ENCODE measurements around the gene XRCC4. TPM values are rescaled to one million over a fixed set of nuclear protein-coding genes. Genes with fewer than 3 reads are reported as not detected.

Gene XRCC4
- total RNA-seq, 1 experiment from 2014 or later = 22.9 TPM

DNA sequence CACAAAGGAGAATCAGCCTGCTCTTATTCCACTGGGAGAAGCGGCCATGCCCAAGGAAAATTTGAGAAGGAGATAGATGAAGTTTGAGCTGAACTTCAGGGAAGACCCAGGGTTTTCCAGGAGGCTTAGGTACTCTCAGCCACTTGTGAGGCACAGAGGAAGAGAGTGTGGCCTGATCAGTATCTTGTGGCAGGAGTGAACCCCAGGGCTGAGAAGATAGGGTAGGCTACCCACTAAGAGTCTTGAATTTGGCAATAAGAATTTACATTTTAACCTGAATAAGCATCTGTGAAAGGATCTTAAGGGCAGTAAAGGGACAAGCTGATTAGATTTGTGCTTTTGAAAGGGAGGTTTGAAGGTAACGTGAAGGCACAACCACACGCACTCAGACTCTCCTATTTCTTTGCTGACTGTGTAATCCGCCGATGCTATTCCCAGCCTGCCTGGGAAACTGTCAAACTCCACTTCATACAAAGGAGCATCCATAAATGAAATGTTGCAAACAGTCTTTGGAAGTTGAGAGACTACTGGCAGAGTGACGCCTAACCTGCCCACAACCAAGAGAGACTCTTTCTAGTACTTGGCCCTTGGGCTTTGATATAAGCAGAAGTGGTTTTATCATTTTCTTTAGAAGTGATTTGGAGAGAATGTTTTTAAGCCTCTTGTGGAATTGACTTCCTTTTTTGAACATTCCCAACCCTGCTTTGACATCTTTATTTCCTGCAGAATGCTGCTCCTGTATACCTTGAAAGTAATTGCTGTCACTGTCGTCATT, 286.0 kb downstream of the XRCC4 start:
- Histone ChIP-seq H3K36me3 (no peaks in the 10 kb centered on the region), H3K27me3 (no peaks in the 10 kb centered on the region), H3K4me1 (no peaks in the 10 kb centered on the region; the same call in 1 of the 2 replicates), H3K4me3 (no peak overlapping the region), H3K27ac (no peak overlapping the region), H3K9me3 (replicated peaks) (no peaks in the 10 kb centered on the region)
- no peak for DNase-seq

DNA sequence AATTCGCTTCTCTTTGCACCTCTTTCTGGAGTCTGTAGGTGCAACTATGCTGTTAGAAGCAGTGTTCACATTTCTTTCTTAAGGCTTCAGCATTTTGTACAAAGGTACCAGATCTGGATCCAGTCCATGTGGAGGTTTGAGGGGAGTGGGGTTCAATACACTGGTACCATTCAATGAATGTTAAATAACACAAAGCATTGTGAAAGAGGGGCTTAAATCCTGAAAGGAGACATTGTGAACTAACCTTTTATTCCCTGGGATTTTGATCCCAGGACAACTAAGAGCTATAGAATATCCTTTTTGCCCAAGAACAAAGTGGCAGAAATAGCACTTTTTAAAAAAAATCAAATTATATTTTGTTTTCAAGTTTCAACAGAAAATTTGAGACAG, 286.5 kb downstream of the XRCC4 start:
- Histone ChIP-seq H3K27ac (no peak overlapping the region), H3K4me3 (no peak overlapping the region), H3K36me3 (no peaks in the 10 kb centered on the region), H3K9me3 (replicated peaks) (no peaks in the 10 kb centered on the region), H3K4me1 (no peaks in the 10 kb centered on the region; the same call in 1 of the 2 replicates), H3K27me3 (no peaks in the 10 kb centered on the region)
- no peak for DNase-seq

DNA sequence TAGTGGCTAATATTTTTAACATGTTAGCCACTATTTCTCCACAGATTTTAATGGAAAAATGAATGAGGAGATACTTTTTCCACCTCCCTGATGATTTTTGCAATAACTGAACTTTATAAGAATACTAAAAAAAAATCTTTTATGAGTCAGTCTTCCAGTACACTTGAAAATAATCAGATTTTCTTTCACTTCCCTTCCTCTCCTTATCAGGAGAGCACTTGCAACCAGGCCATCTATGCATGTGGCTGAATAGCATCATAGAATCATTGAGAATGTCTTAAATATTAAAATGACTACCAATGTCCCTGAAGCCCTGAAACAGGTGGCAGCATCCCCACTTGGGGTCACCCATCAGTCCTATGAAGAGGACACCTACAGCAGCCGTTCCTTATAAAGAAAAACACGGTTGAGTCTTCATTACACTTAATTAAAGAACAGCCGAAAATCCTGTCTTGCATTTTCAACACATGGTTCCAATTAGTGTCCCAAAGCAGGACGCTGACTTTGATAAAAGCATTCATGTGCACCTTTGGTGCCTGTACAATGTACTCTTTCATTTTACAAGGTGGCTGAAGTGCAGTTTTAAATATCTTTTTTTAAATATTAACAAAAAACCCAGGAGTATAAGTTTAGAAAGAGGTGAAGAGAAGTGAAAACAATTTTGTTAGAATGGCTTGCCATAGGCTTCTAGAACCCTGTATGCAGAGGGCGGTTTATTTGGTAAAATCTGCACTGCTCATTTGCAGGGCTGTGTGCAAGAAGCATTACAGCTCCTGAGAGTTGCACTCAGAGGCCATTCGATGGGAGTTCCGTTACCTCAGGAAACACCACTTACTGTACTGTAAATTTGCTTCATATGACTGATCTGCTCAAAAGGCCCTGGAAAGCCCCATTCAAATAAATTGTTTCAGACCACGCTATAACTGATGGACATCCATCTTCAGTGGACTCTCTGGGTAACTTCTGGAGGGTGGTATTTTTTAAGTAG, 287.3 kb downstream of the XRCC4 start:
- Histone ChIP-seq H3K36me3 (no peaks in the 10 kb centered on the region), H3K4me1 (no peaks in the 10 kb centered on the region; the same call in 1 of the 2 replicates), H3K27me3 (no peaks in the 10 kb centered on the region), H3K27ac (no peak overlapping the region), H3K4me3 (no peak overlapping the region), H3K9me3 (replicated peaks) (no peaks in the 10 kb centered on the region)
- no peak for DNase-seq

GRCh38 chr5:83368319-83368718, 291.0 kb downstream of the XRCC4 start:
- H3K4me3 ChIP-seq = no peak overlapping the region
- H3K4me1 ChIP-seq = no peaks in the 10 kb centered on the region; the same call in 1 of the 2 replicates
- H3K36me3 ChIP-seq = no peaks in the 10 kb centered on the region
- H3K27me3 ChIP-seq = no peaks in the 10 kb centered on the region
- no peak overlapping the region; the same call in 1 of the 2 replicates for H3K27ac ChIP-seq
- no peaks in the 10 kb centered on the region for H3K9me3 ChIP-seq (replicated peaks)
- peak; percentile 71 to 81 for DNase-seq

- H3K4me1 ChIP-seq = no peaks in the 10 kb centered on the region; the same call in 1 of the 2 replicates
- no peaks in the 10 kb centered on the region for H3K27me3 ChIP-seq
- H3K9me3 ChIP-seq (replicated peaks) = no peaks in the 10 kb centered on the region
- H3K4me3 ChIP-seq = no peak overlapping the region
- no peaks in the 10 kb centered on the region for H3K36me3 ChIP-seq
- no peak for DNase-seq
- no peak overlapping the region; the same call in 1 of the 2 replicates for H3K27ac ChIP-seq
Measured at GRCh38 chr5:83368835-83369234, 291.5 kb downstream of the XRCC4 start.

GRCh38 chr5:83370957-83371356, 293.6 kb downstream of the XRCC4 start:
- Histone ChIP-seq H3K4me3 (no peak overlapping the region), H3K4me1 (no peaks in the 10 kb centered on the region; the same call in 1 of the 2 replicates), H3K27me3 (no peaks in the 10 kb centered on the region), H3K9me3 (replicated peaks) (no peaks in the 10 kb centered on the region), H3K36me3 (no peaks in the 10 kb centered on the region), H3K27ac (no peak overlapping the region)
- no peak for DNase-seq

DNA sequence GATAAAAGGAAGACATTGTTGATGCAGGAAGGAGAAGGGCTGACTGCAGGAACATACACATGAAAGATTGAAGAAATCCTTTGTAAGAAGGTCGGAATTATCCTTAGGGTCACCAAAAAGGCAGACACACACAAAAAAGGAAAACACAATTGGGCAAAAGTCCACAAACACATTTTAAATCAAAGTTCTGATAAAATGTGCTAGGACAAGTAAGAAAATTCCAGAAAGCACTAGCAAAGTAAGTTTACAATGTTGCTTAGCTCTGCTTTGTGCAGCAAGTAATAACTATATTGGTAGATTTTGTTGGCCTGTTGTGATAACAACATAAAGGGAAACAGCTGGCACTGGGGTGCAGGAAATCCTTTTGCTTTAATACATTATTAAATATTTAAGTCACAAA, 294.4 kb downstream of the XRCC4 start:
- no peaks in the 10 kb centered on the region for H3K9me3 ChIP-seq (replicated peaks)
- H3K27me3 ChIP-seq = no peaks in the 10 kb centered on the region
- H3K36me3 ChIP-seq = no peaks in the 10 kb centered on the region
- no peaks in the 10 kb centered on the region; the same call in 1 of the 2 replicates for H3K4me1 ChIP-seq
- no peak overlapping the region for H3K27ac ChIP-seq
- no peak for DNase-seq
- H3K4me3 ChIP-seq = no peak overlapping the region

- Histone ChIP-seq H3K36me3 (no peaks in the 10 kb centered on the region), H3K9me3 (replicated peaks) (no peaks in the 10 kb centered on the region), H3K4me3 (no peak overlapping the region), H3K27me3 (no peaks in the 10 kb centered on the region), H3K4me1 (no peaks in the 10 kb centered on the region), H3K27ac (no peak overlapping the region)
- no peak for DNase-seq
Measured at GRCh38 chr5:83374547-83374946, 297.2 kb downstream of the XRCC4 start.

- Histone ChIP-seq H3K4me3 (no peak overlapping the region), H3K27ac (no peak overlapping the region), H3K36me3 (no peaks in the 10 kb centered on the region), H3K4me1 (no peaks in the 10 kb centered on the region), H3K27me3 (no peaks in the 10 kb centered on the region), H3K9me3 (replicated peaks) (no peaks in the 10 kb centered on the region)
- DNase-seq = no peak
Measured at GRCh38 chr5:83375049-83375745, 297.9 kb downstream of the XRCC4 start.

GRCh38 chr5:83376461-83376860, 299.1 kb downstream of the XRCC4 start:
- Histone ChIP-seq H3K4me1 (no peaks in the 10 kb centered on the region), H3K4me3 (no peak overlapping the region), H3K27ac (no peak overlapping the region), H3K36me3 (no peaks in the 10 kb centered on the region), H3K27me3 (no peaks in the 10 kb centered on the region), H3K9me3 (replicated peaks) (no peaks in the 10 kb centered on the region)
- no peak for DNase-seq

- no peaks in the 10 kb centered on the region for H3K27me3 ChIP-seq
- no peaks in the 10 kb centered on the region for H3K9me3 ChIP-seq (replicated peaks)
- no peak overlapping the region for H3K27ac ChIP-seq
- H3K4me1 ChIP-seq = no peaks in the 10 kb centered on the region
- H3K4me3 ChIP-seq = no peak overlapping the region
- no peak for DNase-seq
- H3K36me3 ChIP-seq = no peaks in the 10 kb centered on the region
Measured at GRCh38 chr5:83377131-83377865, 300.0 kb downstream of the XRCC4 start.

DNA sequence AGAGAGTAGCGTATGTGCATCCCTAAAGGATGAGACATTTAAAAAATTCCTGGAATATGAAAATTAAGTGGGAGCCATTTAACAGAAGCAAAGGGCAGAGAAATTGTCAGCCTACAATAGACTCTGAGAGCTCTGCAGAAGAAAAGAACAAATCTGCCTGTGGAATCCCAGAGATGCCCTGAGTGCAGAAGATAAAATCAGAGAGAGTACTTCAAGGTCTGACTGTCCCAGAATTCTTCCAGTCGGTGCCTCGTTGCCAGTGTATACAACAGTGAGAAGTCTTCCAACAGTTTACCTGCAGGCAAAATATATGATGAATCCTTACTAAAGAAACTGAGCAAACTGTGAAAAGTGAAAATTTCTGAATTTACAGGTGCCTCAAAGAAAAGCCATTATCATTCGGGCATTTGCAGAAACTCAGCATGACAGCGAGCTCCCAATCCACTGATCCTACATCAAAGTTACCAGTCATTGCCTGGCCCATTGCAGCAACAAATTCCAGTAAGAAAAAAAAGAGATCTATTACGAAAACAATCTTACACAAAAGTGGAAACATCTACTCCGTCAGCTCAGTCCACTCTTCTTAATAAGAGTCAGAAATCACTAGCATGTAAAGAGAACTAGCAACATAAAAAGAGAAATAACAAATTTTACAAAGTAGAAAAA, 301.4 kb downstream of the XRCC4 start:
- Histone ChIP-seq H3K4me1 (no peaks in the 10 kb centered on the region), H3K27me3 (no peaks in the 10 kb centered on the region), H3K4me3 (no peak overlapping the region), H3K27ac (no peak overlapping the region), H3K36me3 (no peaks in the 10 kb centered on the region), H3K9me3 (replicated peaks) (no peaks in the 10 kb centered on the region; the same call in 1 of the 2 replicates)
- DNase-seq = no peak

DNA sequence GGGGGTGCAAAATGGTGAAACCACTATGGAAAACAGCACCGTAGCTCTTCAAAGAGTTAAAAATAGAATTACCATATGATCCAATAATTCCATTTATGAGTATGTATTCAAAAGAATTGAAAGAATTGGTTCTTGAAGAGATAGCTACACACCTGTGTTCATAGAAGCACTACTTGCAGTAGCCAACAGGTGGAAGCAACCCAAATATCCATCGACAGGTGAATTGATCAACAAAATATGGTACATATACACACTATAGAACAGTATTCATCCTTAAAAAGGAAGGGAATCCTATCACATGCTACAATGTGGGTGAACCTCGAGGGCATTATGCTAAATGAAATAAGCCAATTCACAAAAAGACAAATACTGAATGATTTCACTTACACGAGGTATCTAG, 308.5 kb downstream of the XRCC4 start:
- no peaks in the 10 kb centered on the region; the same call in 1 of the 2 replicates for H3K9me3 ChIP-seq (replicated peaks)
- H3K27ac ChIP-seq = no peak overlapping the region
- H3K27me3 ChIP-seq = no peaks in the 10 kb centered on the region
- H3K36me3 ChIP-seq = no peaks in the 10 kb centered on the region
- H3K4me1 ChIP-seq = peaks cover 16% of the 10 kb centered on the region
- DNase-seq = no peak
- no peak overlapping the region for H3K4me3 ChIP-seq
